DMS53 treated with DMSO at 0.1 percent for 48 hours (cell line): Measurements from ENCODE around the gene CACNG4.
"Not testable (repeated sequence)": the region's sequence is repeated elsewhere in the genome, so short reads cannot be mapped to it uniquely, and the experiment has no call there.

ENCODE experiments used
- DNase-seq: peaks from one replicate; lab custom pipeline; 2025; ENCODE audit not compliant: unreplicated experiment; lab: John Stamatoyannopoulos, UW

CACNG4 gene

GRCh38 chr17:67041119-67041518, 76.6 kb downstream of the CACNG4 start:
- DNase-seq: not testable (repeated sequence)

DNA sequence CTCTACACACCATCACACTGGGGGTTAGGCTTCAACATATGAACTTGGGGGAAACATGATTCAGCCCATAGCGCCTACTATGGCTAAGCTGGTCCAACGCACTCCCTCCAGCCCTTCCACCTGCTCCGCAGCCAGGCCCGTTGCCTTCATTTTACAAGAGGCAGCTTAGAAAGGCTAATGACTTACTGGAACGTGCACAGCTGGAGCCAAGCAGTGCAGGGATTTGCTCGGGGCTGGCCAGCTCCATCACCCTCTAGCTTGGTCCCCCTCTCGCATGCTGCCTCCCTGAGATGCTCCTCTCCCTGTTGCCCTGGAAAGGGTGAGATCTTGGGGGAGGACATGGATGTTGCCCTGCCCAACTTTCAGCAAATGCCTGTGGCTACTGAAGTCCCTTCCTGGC, 77.0 kb downstream of the CACNG4 start:
- no peak for DNase-seq

DNA sequence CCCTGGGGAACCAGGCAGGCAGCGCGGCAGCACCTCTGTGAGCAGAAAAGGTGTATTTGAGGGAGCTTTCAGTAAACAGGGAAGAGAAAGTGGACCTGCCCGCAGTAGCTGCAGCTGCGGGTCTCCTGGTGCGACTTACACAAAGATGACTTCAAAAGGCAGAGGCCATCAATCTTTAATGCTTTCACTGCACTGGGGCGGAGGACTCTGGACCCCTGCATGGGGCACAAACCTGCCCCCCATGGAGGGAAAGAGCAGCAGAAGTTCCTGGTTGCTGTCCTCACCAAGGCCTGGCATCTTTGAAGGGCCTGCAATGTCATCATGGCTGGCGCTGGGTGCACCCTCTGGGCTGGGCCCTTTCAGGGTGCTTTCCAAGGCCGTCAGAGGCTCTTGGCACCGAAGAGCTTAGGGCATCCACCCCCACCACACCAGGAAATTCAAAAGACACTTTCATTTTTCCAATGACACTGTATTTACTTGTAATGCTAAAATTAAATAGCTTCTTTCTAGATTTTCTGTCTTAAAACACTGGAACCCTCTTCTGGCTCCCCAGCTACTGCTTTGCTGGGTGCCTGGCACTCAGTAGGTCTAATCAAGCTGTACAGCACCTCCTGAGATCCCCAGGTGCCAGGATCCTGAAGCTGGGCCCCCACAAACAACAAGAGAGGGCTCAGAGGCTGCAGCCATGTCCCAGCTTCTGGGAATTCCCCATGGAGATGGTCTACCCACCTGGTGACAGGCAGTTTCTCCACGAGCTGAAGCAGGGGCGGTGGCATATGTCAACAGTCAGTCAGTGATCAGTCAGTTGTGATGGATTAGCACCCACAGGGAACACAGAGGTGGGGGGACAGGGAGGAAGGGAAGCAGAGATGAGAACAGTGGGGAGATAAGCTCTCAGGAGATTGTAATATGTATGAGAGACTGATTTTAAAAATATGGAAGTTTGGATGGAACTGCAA, 77.7 kb downstream of the CACNG4 start:
- no peak for DNase-seq

- no peak for DNase-seq
Observed at GRCh38 chr17:67043283-67043682, 78.8 kb downstream of the CACNG4 start.

DNA sequence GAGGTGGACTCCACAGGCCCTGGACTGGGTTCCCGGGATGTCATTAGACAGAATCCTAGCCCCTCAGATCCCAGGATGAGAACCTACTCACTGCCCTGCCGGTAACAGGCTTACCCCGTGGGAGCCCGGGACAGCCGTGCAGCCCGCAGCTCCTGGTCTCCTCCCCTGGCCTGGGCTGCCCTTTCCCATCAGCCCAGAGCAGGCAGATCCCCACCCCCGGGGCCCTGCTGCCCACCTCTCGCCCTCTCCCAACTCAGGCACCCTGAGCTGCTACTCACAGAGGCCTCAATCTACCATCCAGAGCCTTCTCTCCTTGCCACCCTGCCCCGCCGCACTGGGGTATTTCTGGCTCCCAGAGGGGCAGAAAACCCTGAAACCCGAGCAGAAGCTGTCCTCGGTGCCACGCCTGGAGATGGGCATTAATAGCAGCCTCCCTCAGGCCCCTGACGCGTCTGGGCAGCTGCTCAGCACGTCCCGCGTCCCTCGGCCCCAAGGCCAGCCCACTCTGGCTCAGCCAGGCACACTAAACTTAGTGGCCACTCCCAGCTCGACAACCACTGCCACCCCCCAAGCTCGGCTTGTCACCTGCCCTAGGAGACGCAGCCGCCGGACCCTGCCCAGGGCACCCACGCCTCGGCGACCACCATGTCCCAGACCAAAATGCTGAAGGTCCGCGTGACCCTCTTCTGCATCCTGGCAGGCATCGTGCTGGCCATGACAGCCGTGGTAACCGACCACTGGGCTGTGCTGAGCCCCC, 79.7 kb downstream of the CACNG4 start, which contains the start of gene CACNG1:
Gene CACNG1, plus strand, starts transcription at position 539 of the 757 bp plus-strand sequence. Its CDS starts 107 bp downstream, at position 646.
- DNase-seq: no peak

DNA sequence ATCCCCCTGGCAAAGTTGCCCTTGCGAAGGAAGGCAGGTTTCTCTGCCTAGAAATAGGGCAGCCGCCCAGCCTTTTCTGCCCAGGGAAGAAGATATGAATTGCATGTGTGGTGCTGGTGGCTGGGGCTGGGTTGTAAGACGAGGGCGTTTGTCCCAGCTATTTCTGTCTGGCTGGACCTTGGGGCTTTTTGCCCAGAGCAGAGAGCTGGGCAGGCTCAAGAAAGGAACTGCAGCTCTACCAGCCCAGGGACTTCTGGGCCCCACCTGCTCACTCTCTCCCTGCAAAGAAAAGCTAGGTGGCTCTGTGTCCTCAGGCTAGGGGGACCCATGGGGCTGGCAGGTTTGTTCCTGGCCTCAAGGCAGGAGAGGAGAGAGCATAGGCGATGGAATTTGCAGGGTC, 80.4 kb downstream of the CACNG4 start:
- no peak for DNase-seq

- DNase-seq: no peak
Observed at GRCh38 chr17:67046398-67046797, 81.9 kb downstream of the CACNG4 start.

DNA sequence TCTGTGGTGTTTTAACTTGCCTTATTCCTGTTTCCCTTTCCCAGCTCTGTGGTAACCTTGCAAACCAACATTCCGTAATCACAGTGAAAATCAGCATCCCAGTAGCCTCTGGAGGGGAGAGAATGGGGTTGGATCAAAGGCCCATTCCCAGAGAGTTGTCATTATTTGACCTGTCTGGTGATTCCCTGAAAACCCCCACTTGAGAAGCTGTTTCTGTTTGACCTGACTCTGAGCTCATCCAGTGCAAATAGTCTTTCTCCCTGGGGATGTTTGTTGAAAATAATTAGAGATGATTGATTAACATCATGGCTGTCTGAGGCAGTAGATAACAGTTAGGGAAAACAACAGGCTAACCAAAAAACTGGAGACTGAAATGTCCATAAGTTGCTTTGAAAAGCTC, 82.9 kb downstream of the CACNG4 start:
- no peak for DNase-seq

DNA sequence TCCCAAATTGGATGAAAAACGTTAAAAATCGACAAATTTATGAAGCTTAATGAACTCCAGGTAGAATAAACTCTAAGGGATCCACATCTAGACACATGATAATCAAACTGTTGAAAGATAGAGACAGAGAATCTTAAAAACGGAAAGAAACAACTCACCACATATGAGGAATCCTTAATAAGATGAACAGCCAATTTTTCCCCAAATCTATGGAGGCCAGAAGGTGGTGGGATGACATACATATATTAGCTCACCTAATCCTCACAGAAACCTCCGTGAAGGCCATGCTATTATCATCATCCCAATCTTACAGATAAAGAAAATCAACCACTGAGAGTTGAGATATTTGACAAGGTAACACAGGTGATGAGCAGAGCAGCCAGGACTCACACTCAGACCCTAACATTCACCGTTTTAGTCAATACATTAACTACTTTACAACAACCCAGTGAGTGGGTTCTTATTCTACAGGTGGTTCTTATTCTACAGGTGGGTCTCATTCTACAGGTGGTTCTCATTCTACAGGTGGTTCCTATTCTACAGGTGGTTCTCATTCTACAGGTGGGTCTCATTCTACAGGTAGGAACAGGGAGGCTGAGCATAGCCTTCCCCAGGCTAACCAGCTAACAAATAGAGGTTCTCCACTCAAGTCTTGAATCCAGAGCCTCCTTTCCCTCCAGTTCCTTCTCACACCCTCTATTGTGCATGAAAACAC, 84.7 kb downstream of the CACNG4 start:
- DNase-seq: no peak

DNA sequence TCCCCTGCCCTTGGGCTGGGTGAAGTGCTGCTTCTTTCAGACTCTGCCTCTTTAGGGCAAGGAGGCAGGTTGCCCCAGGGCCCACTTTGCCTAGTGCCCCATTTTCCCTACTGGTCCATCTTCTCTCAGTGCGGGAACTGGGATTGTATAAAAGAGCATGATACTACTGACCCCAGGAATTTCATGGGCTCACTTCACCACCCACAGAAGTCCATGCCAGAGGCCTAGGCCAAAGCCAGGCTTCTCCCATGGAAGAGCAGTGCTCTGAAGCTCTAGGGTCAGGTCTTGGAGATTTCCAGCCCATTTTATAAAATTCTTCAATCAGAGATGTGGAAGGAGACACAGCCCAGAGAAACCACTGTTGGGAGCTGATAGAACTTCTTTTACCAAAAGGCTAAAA, 85.6 kb downstream of the CACNG4 start:
- no peak for DNase-seq

DNA sequence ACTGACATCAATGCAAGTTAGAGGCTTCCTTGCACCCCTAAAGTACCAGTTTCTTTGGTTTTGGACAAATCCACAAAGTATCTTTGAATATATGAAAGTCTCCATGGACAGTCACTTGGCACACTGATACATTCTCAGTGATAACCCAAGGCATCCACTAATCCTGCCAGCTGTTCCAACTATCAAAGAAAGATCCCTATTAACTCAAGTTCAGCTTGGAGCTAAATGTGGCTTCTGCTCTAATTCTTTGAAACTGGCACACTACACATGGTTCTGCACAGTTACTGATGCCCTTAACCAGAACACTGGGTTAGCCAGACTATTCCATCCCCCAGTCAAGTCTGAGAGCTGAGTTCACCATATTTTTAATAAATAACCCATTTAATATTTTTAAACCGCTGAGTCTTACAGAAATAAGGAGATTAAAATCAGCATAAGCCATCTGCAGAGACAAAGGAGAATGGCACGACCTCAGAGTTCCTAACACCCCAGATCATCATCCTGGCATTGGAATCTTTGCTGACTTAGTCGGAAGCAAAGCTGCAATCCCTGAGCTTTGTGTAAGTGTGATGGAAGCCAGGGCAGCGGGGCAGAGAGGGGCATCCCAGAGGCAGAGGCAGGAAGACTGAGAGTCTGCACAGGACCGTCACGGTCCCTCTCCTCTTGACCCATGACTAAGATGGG, 86.1 kb downstream of the CACNG4 start:
- DNase-seq: no peak

- DNase-seq: no peak
Observed at GRCh38 chr17:67051155-67051538, 86.6 kb downstream of the CACNG4 start.

DNA sequence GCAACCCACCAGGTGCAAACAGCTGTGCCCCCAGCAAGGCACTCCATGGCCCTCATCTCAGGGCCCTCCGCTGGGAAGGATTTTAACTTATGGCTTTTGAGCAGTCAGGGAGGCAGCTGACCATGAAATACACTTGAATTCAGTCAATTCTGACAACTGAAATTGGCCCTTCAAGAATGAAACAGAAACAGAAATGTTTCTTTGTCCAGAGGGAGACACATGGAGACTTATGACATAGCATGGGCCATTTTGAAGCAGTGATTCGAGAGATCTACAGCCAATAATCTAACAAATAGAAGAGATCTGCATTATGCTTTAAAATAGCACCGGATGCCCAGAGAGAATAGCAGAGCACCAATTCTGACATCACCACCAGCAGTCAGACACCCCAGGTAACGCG, 87.3 kb downstream of the CACNG4 start:
- no peak for DNase-seq

DNA sequence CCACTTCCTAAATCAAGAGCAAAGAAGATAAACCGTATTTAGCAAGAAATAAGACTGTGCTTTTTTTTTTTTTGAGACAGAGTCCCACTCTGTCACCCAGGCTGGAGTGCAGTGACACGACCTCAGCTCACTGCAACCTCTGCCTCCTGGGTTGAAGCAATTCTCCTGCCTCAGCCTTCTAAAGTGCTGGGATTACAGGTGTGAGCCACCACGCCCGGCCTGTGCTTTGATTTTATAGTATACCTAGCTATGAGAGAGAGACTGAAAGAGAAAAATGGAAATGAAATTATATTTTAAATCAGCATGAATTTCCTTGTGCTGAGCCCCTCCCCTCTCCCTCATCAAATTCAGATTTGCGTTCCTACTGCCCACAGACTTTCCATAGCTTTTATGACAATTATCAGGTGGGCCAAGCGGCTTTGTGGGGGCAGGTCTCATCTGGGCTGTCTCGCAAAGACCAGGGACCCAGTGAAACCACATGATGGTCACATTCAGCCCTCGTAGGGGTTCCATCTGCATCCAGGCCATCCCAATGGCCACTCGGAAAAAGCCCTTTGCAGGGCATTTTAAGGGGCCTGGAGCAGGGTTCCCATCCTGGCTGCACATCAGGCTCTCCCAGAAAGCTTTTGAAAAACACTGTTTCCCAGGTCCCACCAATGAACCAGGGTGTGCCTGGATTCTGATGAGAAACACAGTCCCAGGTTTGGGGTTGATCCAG, 88.4 kb downstream of the CACNG4 start:
- no peak for DNase-seq

GRCh38 chr17:67053438-67054000, 89.0 kb downstream of the CACNG4 start:
- DNase-seq: no peak

DNA sequence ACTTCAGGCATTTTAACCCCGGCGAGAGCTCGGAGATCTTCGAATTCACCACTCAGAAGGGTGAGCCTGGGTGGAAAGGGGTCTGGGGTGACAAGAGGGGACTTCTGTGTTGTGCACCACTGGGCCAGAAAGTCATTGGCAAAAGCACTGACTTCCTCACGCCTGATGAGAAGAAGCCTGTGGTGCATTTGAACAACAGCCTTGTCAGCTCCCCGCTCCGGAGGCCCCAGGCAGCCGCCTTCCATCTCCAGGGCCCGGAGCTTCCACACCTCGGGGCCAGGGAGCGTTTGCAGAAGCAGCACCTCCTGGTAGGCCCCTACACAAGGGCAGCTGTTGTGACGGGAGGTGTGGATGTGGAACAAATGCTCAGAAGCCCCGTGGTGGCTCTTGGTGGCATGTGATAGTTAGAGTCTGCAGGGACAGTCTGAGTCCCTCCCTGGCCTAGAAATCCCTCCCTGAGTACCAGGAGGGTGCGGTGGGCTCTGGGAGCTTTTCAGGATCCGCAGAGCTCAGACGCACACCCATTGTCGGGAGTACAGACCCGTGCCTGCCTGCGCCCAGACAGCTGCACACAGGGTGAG, 89.6 kb downstream of the CACNG4 start:
- no peak for DNase-seq

GRCh38 chr17:67054608-67055007, 90.1 kb downstream of the CACNG4 start:
- DNase-seq: no peak

GRCh38 chr17:67055041-67055443, 90.5 kb downstream of the CACNG4 start:
- DNase-seq: no peak
